ENCODE data around the gene TNS1. TPM values are rescaled to one million over a fixed set of nuclear protein-coding genes. Genes with fewer than 3 reads are reported as not detected.

The TNS1 gene
- total RNA-seq, 3 donors from 2014 or later (not counting 1 experiment from before 2014, with no cell fraction given): 1.1 to 3.0 (median 2.1) TPM

GRCh38 chr2:217802876-217803652 is 199.7 kb downstream of the TNS1 start:
- WGBS (ENCODE audit: insufficient coverage): 92% methylated on average over 7 of the region's 7 CpGs
- Mint-ChIP-seq H3K4me1 (peaks cover 0 to 8% of the 10 kb centered on the region in 2 donors), H3K27ac (no peak overlapping the region), H3K27me3 (ENCODE audit: low read depth in 2 of 2) (peaks cover 0 to 4% of the 10 kb centered on the region in 2 donors), H3K4me3 (no peak overlapping the region), H3K9me3 (peaks cover 0 to 4% of the 10 kb centered on the region in 2 donors), H3K36me3 (no peaks in the 10 kb centered on the region)
- H3K36me3 ChIP-seq (ENCODE audit: control insufficient read depth, insufficient read depth, low read length): no peaks in the 10 kb centered on the region
- H3K4me3 ChIP-seq (ENCODE audit: low read length): no peak overlapping the region
- no peaks in the 10 kb centered on the region for H3K9me3 ChIP-seq (ENCODE audit: control insufficient read depth, insufficient read depth, low read length)
- H3K27me3 ChIP-seq (ENCODE audit: control insufficient read depth, insufficient read depth, low read length): no peaks in the 10 kb centered on the region
- ATAC-seq (no peak), DNase-seq (no peak)
- peaks cover 4% of the 10 kb centered on the region for H3K4me1 ChIP-seq (ENCODE audit: control insufficient read depth, insufficient read depth, low read length)
- no peak for TF ChIP-seq CTCF (IDR thresholded peaks at IDR 0.05)
- intact Hi-C loops (cut with micrococcal nuclease): no loop called here
- H3K27ac ChIP-seq (ENCODE audit: low read length): no peak overlapping the region

GRCh38 chr2:217802266-217802665 is 200.5 kb downstream of the TNS1 start:
- Mint-ChIP-seq H3K27ac (no peak overlapping the region), H3K4me3 (no peak overlapping the region), H3K4me1 (peaks cover 0 to 8% of the 10 kb centered on the region in 2 donors), H3K27me3 (ENCODE audit: low read depth in 2 of 2) (peaks cover 0 to 4% of the 10 kb centered on the region in 2 donors), H3K36me3 (no peaks in the 10 kb centered on the region), H3K9me3 (peaks cover 0 to 4% of the 10 kb centered on the region in 2 donors)
- no peak for DNase-seq
- intact Hi-C loops (cut with micrococcal nuclease): no loop called here
- H3K27me3 ChIP-seq (ENCODE audit: control insufficient read depth, insufficient read depth, low read length): no peaks in the 10 kb centered on the region
- no peak overlapping the region for H3K27ac ChIP-seq (ENCODE audit: low read length)
- H3K4me3 ChIP-seq (ENCODE audit: low read length): no peak overlapping the region
- no peaks in the 10 kb centered on the region for H3K9me3 ChIP-seq (ENCODE audit: control insufficient read depth, insufficient read depth, low read length)
- no peak for TF ChIP-seq CTCF (IDR thresholded peaks at IDR 0.05)
- no peak for ATAC-seq
- H3K36me3 ChIP-seq (ENCODE audit: control insufficient read depth, insufficient read depth, low read length): no peaks in the 10 kb centered on the region
- 86% methylated on average over 4 of the region's 4 CpGs for WGBS (ENCODE audit: insufficient coverage)
- H3K4me1 ChIP-seq (ENCODE audit: control insufficient read depth, insufficient read depth, low read length): peaks cover 4% of the 10 kb centered on the region

- Histone ChIP-seq H3K4me1 (ENCODE audit: control insufficient read depth, insufficient read depth, low read length) (peaks cover 4% of the 10 kb centered on the region), H3K36me3 (ENCODE audit: control insufficient read depth, insufficient read depth, low read length) (no peaks in the 10 kb centered on the region), H3K9me3 (ENCODE audit: control insufficient read depth, insufficient read depth, low read length) (no peaks in the 10 kb centered on the region), H3K4me3 (ENCODE audit: low read length) (no peak overlapping the region), H3K27me3 (ENCODE audit: control insufficient read depth, insufficient read depth, low read length) (no peaks in the 10 kb centered on the region), H3K27ac (ENCODE audit: low read length) (no peak overlapping the region)
- H3K4me1 Mint-ChIP-seq: peaks cover 0 to 10% of the 10 kb centered on the region in 2 donors
- peaks cover 0 to 1% of the 10 kb centered on the region in 2 donors for H3K27me3 Mint-ChIP-seq (ENCODE audit: low read depth in 2 of 2)
- no peak overlapping the region for H3K4me3 Mint-ChIP-seq
- ATAC-seq (no peak), DNase-seq (no peak)
- intact Hi-C loops (cut with micrococcal nuclease): no loop called here
- H3K9me3 Mint-ChIP-seq: peaks cover 0 to 4% of the 10 kb centered on the region in 2 donors
- WGBS (ENCODE audit: insufficient coverage): 87% methylated on average over 7 of the region's 8 CpGs
- no peaks in the 10 kb centered on the region for H3K36me3 Mint-ChIP-seq
- no peak for TF ChIP-seq CTCF (IDR thresholded peaks at IDR 0.05)
- no peak overlapping the region for H3K27ac Mint-ChIP-seq
Measured at GRCh38 chr2:217801711-217802110, 201.1 kb downstream of the TNS1 start.
